ENCODE data around the gene SHLD3. TPM values are rescaled to one million over a fixed set of nuclear protein-coding genes. Genes with fewer than 3 reads are reported as not detected.

Gene SHLD3
- total and polyA plus RNA-seq, 2 donors (not counting 1 experiment from before 2014, with no cell fraction given), result 3.3 to 3.5 TPM

- H2AFZ ChIP-seq (ENCODE audit: low read length), result no peak overlapping the region
- no peak overlapping the region for H3K27ac ChIP-seq (ENCODE audit: insufficient read depth, low read length)
- H4K20me1 ChIP-seq (ENCODE audit: control insufficient read depth, extremely low read depth, insufficient read depth, low read length), result no peaks in the 10 kb centered on the region
- H3K4me2 ChIP-seq (ENCODE audit: extremely low read depth, insufficient read depth, low read length), result no peak overlapping the region
- H3K9me3 ChIP-seq (ENCODE audit: control insufficient read depth, insufficient read depth, low read depth, low read length), result no peaks in the 10 kb centered on the region
- TF ChIP-seq, protein P1, sequence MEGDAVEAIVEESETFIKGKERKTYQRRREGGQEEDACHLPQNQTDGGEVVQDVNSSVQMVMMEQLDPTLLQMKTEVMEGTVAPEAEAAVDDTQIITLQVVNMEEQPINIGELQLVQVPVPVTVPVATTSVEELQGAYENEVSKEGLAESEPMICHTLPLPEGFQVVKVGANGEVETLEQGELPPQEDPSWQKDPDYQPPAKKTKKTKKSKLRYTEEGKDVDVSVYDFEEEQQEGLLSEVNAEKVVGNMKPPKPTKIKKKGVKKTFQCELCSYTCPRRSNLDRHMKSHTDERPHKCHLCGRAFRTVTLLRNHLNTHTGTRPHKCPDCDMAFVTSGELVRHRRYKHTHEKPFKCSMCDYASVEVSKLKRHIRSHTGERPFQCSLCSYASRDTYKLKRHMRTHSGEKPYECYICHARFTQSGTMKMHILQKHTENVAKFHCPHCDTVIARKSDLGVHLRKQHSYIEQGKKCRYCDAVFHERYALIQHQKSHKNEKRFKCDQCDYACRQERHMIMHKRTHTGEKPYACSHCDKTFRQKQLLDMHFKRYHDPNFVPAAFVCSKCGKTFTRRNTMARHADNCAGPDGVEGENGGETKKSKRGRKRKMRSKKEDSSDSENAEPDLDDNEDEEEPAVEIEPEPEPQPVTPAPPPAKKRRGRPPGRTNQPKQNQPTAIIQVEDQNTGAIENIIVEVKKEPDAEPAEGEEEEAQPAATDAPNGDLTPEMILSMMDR (conservative IDR thresholded peaks at IDR 0.05 in 1 of 2, IDR thresholded peaks at IDR 0.05 in 1 of 2; ENCODE audit: low read depth in 1 of 2, low read length in 2 of 2), result no peak
- no peak for TF ChIP-seq EZH2 (IDR thresholded peaks at IDR 0.05; ENCODE audit: low read length, missing control alignments)
- no peak for DNase-seq (ENCODE audit: low read depth in 2 of 2)
- no peaks in the 10 kb centered on the region for H3K27me3 ChIP-seq (ENCODE audit: control insufficient read depth, insufficient read depth, low read length)
- no peaks in the 10 kb centered on the region for H3K4me1 ChIP-seq (ENCODE audit: control insufficient read depth, extremely low read depth, insufficient read depth, low read length)
- peaks cover 28% of the 10 kb centered on the region for H3K79me2 ChIP-seq (ENCODE audit: control insufficient read depth, insufficient read depth, low read length)
- no peaks in the 10 kb centered on the region for H3K36me3 ChIP-seq (ENCODE audit: control insufficient read depth, insufficient read depth, low read length)
- H3K4me3 ChIP-seq (replicated peaks in 1 of 4; ENCODE audit: control extremely low read depth in 1 of 4, insufficient read depth in 1 of 4, low read depth in 3 of 4, low read length in 4 of 4), result no peak overlapping the region
- no peak overlapping the region for H3K9ac ChIP-seq (ENCODE audit: insufficient read depth, low read length)
These were observed 6.2 kb downstream of the SHLD3 start for GRCh38 chr5:65630981-65631380.

DNA sequence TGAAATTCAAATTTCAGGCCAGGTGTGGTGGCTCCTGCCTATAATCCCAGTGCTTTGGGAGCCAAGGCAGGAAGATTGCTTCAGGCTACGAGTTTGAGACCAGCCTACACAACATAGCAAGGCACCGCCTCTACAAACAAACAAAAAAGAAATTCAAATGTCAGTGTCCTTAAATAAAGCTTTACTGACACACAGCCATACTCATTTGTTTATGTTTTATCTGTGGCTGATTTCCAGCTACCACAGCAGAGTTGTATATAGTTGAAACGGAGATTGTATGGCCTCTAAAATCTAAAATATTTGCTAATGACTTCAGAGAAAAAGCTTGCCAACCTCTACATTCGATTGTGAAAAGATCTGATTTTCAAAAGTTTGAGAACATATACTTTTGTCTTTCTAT is 15.4 kb downstream of the SHLD3 start:
- no peaks in the 10 kb centered on the region for H3K9me3 ChIP-seq (ENCODE audit: control insufficient read depth, insufficient read depth, low read depth, low read length)
- H3K9ac ChIP-seq (ENCODE audit: insufficient read depth, low read length), result no peak overlapping the region
- no peaks in the 10 kb centered on the region for H3K79me2 ChIP-seq (ENCODE audit: control insufficient read depth, insufficient read depth, low read length)
- no peak overlapping the region for H3K4me3 ChIP-seq (replicated peaks in 1 of 4; ENCODE audit: control extremely low read depth in 1 of 4, insufficient read depth in 1 of 4, low read depth in 3 of 4, low read length in 4 of 4)
- H2AFZ ChIP-seq (ENCODE audit: low read length), result no peak overlapping the region
- no peaks in the 10 kb centered on the region for H3K4me1 ChIP-seq (ENCODE audit: control insufficient read depth, extremely low read depth, insufficient read depth, low read length)
- TF ChIP-seq, protein P1 (conservative IDR thresholded peaks at IDR 0.05 in 1 of 2, IDR thresholded peaks at IDR 0.05 in 1 of 2; ENCODE audit: low read depth in 1 of 2, low read length in 2 of 2), result no peak
- TF ChIP-seq EZH2 (IDR thresholded peaks at IDR 0.05; ENCODE audit: low read length, missing control alignments), result no peak
- no peak overlapping the region for H3K27ac ChIP-seq (ENCODE audit: insufficient read depth, low read length)
- no peaks in the 10 kb centered on the region for H3K27me3 ChIP-seq (ENCODE audit: control insufficient read depth, insufficient read depth, low read length)
- no peak overlapping the region for H3K4me2 ChIP-seq (ENCODE audit: extremely low read depth, insufficient read depth, low read length)
- peak in 1 of 2 donors; percentile 53 for DNase-seq (ENCODE audit: low read depth in 2 of 2)
- peaks cover 2% of the 10 kb centered on the region for H3K36me3 ChIP-seq (ENCODE audit: control insufficient read depth, insufficient read depth, low read length)
- no peaks in the 10 kb centered on the region for H4K20me1 ChIP-seq (ENCODE audit: control insufficient read depth, extremely low read depth, insufficient read depth, low read length)

DNA sequence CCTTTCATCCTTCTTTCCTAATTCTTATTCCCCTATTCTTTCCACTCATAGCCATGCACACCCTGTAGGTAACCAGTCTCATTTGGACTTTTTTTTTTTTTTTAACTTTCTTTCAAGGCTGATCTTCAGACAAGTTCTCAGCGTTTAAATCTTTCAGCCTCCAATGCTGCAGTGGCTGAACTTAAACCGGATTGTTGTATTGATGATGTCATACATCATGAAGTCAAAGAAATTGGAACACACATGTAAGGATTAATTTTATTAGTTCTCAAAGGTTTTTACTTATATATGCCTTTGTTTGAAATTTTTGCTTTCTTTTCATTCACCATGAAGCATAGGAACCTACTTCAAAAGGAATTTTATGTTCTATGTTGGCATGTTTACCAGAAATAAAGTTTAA is 22.1 kb downstream of the SHLD3 start:
- Histone ChIP-seq H3K27me3 (ENCODE audit: control insufficient read depth, insufficient read depth, low read length) (no peaks in the 10 kb centered on the region), H3K4me2 (ENCODE audit: extremely low read depth, insufficient read depth, low read length) (no peak overlapping the region), H3K4me1 (ENCODE audit: control insufficient read depth, extremely low read depth, insufficient read depth, low read length) (no peaks in the 10 kb centered on the region), H4K20me1 (ENCODE audit: control insufficient read depth, extremely low read depth, insufficient read depth, low read length) (no peaks in the 10 kb centered on the region), H3K4me3 (replicated peaks in 1 of 4; ENCODE audit: control extremely low read depth in 1 of 4, insufficient read depth in 1 of 4, low read depth in 3 of 4, low read length in 4 of 4) (no peak overlapping the region), H2AFZ (ENCODE audit: low read length) (no peak overlapping the region), H3K9ac (ENCODE audit: insufficient read depth, low read length) (no peak overlapping the region), H3K9me3 (ENCODE audit: control insufficient read depth, insufficient read depth, low read depth, low read length) (no peaks in the 10 kb centered on the region), H3K27ac (ENCODE audit: insufficient read depth, low read length) (no peak overlapping the region), H3K36me3 (ENCODE audit: control insufficient read depth, insufficient read depth, low read length) (no peaks in the 10 kb centered on the region), H3K79me2 (ENCODE audit: control insufficient read depth, insufficient read depth, low read length) (no peaks in the 10 kb centered on the region)
- TF ChIP-seq, protein P1 (conservative IDR thresholded peaks at IDR 0.05 in 1 of 2, IDR thresholded peaks at IDR 0.05 in 1 of 2; ENCODE audit: low read depth in 1 of 2, low read length in 2 of 2), result no peak
- no peak for TF ChIP-seq EZH2 (IDR thresholded peaks at IDR 0.05; ENCODE audit: low read length, missing control alignments)
- DNase-seq (ENCODE audit: low read depth in 2 of 2), result no peak

Measured in fibroblast of lung (primary cell).